OCI-LY7 (cell line): ENCODE measurements around the gene ANO2. TPM values are rescaled to one million over a fixed set of nuclear protein-coding genes. Genes with fewer than 3 reads are reported as not detected.
"Not testable (repeated sequence)": the region's sequence is repeated elsewhere in the genome, so short reads cannot be mapped to it uniquely, and the experiment has no call there.

ENCODE experiments used
- BruUV-seq: library from RNA; stranded (reverse); fragments of 400-500 nt; replicated peaks from 2 replicates; lab custom pipeline; 2021; lab: Mats Ljungman, UMichigan
- CTCF ChIA-PET: fragments of 300-600 bp; sonication (Branson Sonifier 250); formaldehyde crosslinking; loops from one replicate; lab custom pipeline; 2022; ENCODE audit warnings: antibody characterized with exemption; ENCODE audit not compliant: unreplicated experiment; lab: Charles Lee
- POLR2A ChIA-PET: fragments of 300-600 bp; sonication (Branson Sonifier 250); formaldehyde crosslinking; loops from one replicate; lab custom pipeline; 2022; ENCODE audit warnings: antibody characterized with exemption; lab: Charles Lee
- DNase-seq: peaks from one replicate; pipeline ENCODE4 v3.0.0-alpha.2; 2015; ENCODE audit warnings: low spot score
- H2AFZ ChIP-seq: fragments of 200-600 bp; sonication (generic), shearing (Covaris generic); 2 replicates; pipeline ENCODE4 v1.6.1; 2014; ENCODE audit warnings: mild to moderate bottlenecking, antibody characterized with exemption, low read length, moderate library complexity
- H3K27ac ChIP-seq: fragments of 200-600 bp; sonication (generic); 2 replicates; pipeline ENCODE4 v1.5.1; 2014; ENCODE audit warnings: mixed run types, low read depth, mild to moderate bottlenecking, moderate library complexity, low read length, inconsistent platforms; ENCODE audit not compliant: poor library complexity, severe bottlenecking
- H3K36me3 ChIP-seq: fragments of 200-600 bp; sonication (generic); 2 replicates; pipeline ENCODE4 v1.6.1; 2014; ENCODE audit warnings: mild to moderate bottlenecking, antibody characterized with exemption, low read length, moderate library complexity, mixed read lengths; ENCODE audit not compliant: insufficient read depth
- H3K4me1 ChIP-seq: fragments of 200-600 bp; sonication (generic); 2 replicates; pipeline ENCODE4 v1.5.1; 2014; ENCODE audit warnings: mild to moderate bottlenecking, low read length; ENCODE audit not compliant: insufficient read depth, poor library complexity, severe bottlenecking
- H3K4me2 ChIP-seq: fragments of 200-600 bp; sonication (generic); 2 replicates; pipeline ENCODE4 v1.6.1; 2014; ENCODE audit warnings: mild to moderate bottlenecking, low read length
- H3K4me3 ChIP-seq: fragments of 200-600 bp; sonication (generic); 2 replicates; pipeline ENCODE4 v1.5.1; 2014; ENCODE audit warnings: mild to moderate bottlenecking, low read depth, low read length; ENCODE audit not compliant: poor library complexity, severe bottlenecking
- H3K79me2 ChIP-seq: fragments of 200-600 bp; sonication (generic); 2 replicates; pipeline ENCODE4 v1.6.1; 2016; ENCODE audit warnings: low read depth, mild to moderate bottlenecking, low read length, moderate library complexity, mixed read lengths; ENCODE audit not compliant: insufficient read depth
- H3K9me2 ChIP-seq: fragments of 200-600 bp; sonication (generic); 2 replicates; pipeline ENCODE4 v1.6.1; 2016; ENCODE audit warnings: mild to moderate bottlenecking, low read length, mixed read lengths; ENCODE audit not compliant: insufficient read depth
- H3K9me3 ChIP-seq: fragments of 200-600 bp; sonication (generic); 2 replicates; pipeline ENCODE4 v1.6.1; 2014; ENCODE audit warnings: mild to moderate bottlenecking, mixed run types, low read length, mixed read lengths
- H4K20me1 ChIP-seq: fragments of 200-600 bp; sonication (generic); 2 replicates; pipeline ENCODE4 v1.6.1; 2014; ENCODE audit warnings: mild to moderate bottlenecking, antibody characterized with exemption, low read length, moderate library complexity, mixed read lengths; ENCODE audit not compliant: insufficient read depth
- CTCF ChIP-seq: fragments of 200-600 bp; sonication (generic); conservative IDR thresholded peaks from 2 replicates; pipeline ENCODE4 v1.5.1; 2014; ENCODE audit warnings: mild to moderate bottlenecking, antibody characterized with exemption, low read length, moderate library complexity, mixed read lengths
- EZH2phosphoT487 ChIP-seq: fragments of 200-600 bp; sonication (generic); IDR thresholded peaks from 2 replicates; pipeline ENCODE4 v1.6.1; 2018; ENCODE audit warnings: low read depth, borderline replicate concordance, mild to moderate bottlenecking, mixed run types, antibody characterized with exemption, low read length, moderate library complexity, mixed read lengths
- intact Hi-C: fragments of 100-400 bp; cut with micrococcal nuclease; formaldehyde crosslinking; loops from one replicate; pipeline ENCODE4 v1.10.0; 2022; ENCODE audit not compliant: unreplicated experiment
- total RNA-seq, 2 experiments: library from RNA; depleted of rRNA in 1 of 2; stranded (reverse); fragments of >200 nt in 1 of 2; shearing (Covaris generic) in 1 of 2; gene quantifications; 2 replicates each; pipeline ENCODE4 v1.2.3, GENCODE V29; 2014 to 2022

ANO2 gene
- total RNA-seq, 2 experiments from 2014 or later, result not detected

- no peaks in the 10 kb centered on the region for H3K9me3 ChIP-seq
- no peaks in the 10 kb centered on the region for H3K79me2 ChIP-seq
- BruUV-seq, result no TSS peak
- no peaks in the 10 kb centered on the region for H3K36me3 ChIP-seq
- no peaks in the 10 kb centered on the region for H4K20me1 ChIP-seq
- H3K27ac ChIP-seq, result no peak overlapping the region
- H3K4me1 ChIP-seq, result no peaks in the 10 kb centered on the region
- H2AFZ ChIP-seq, result no peak overlapping the region
- ChIA-PET CTCF (no interaction called here), POLR2A (no interaction called here)
- TF ChIP-seq CTCF (peak; percentile 47), EZH2phosphoT487 (no peak)
- no peak overlapping the region for H3K4me2 ChIP-seq
- DNase-seq, result no peak
- H3K4me3 ChIP-seq, result no peak overlapping the region
- no peaks in the 10 kb centered on the region for H3K9me2 ChIP-seq
- intact Hi-C loops, result no loop called here
These were observed 46.2 kb downstream of the ANO2 start for GRCh38 chr12:5898874-5899273.

- BruUV-seq, result no TSS peak
- Histone ChIP-seq H3K27ac (no peak overlapping the region), H3K4me3 (no peak overlapping the region), H3K79me2 (no peaks in the 10 kb centered on the region), H3K36me3 (no peaks in the 10 kb centered on the region), H3K4me2 (no peak overlapping the region), H4K20me1 (no peaks in the 10 kb centered on the region), H3K4me1 (no peaks in the 10 kb centered on the region), H3K9me2 (no peaks in the 10 kb centered on the region), H3K9me3 (no peaks in the 10 kb centered on the region), H2AFZ (peak overlapping the region; percentile 83)
- DNase-seq, result peak; percentile 39
- TF ChIP-seq CTCF (peak; percentile 57), EZH2phosphoT487 (no peak)
- ChIA-PET POLR2A (interaction anchor here (0.7 kb wide), 1 partner anchor 33 kb away, joined by 3 read pairs; no protein-coding TSS in a partner anchor), CTCF (no interaction called here)
- intact Hi-C loops, result no loop called here
These were observed 55.5 kb downstream of the ANO2 start for GRCh38 chr12:5889381-5890047.

- Histone ChIP-seq H3K4me1 (no peaks in the 10 kb centered on the region), H3K9me2 (no peaks in the 10 kb centered on the region), H3K27ac (no peak overlapping the region), H3K36me3 (no peaks in the 10 kb centered on the region), H4K20me1 (no peaks in the 10 kb centered on the region), H3K4me3 (no peak overlapping the region), H2AFZ (peak overlapping the region; percentile 83; the same call in 1 of the 2 replicates), H3K79me2 (no peaks in the 10 kb centered on the region), H3K9me3 (no peaks in the 10 kb centered on the region), H3K4me2 (no peak overlapping the region)
- intact Hi-C loops, result no loop called here
- no peak for DNase-seq
- ChIA-PET POLR2A (no interaction called here), CTCF (no interaction called here)
- BruUV-seq, result no TSS peak
- TF ChIP-seq CTCF (no peak), EZH2phosphoT487 (no peak)
These were observed 56.2 kb downstream of the ANO2 start for GRCh38 chr12:5888816-5889315.

GRCh38 chr12:5887819-5888218 is 57.2 kb downstream of the ANO2 start:
- BruUV-seq, H3K4me1 ChIP-seq, H3K27ac ChIP-seq, H4K20me1 ChIP-seq, H3K4me3 ChIP-seq, H3K9me3 ChIP-seq, H3K36me3 ChIP-seq, H2AFZ ChIP-seq, H3K9me2 ChIP-seq, CTCF ChIA-PET, POLR2A ChIA-PET, DNase-seq, intact Hi-C loops, H3K4me2 ChIP-seq, H3K79me2 ChIP-seq: not testable (repeated sequence)
